GM21367 (cell line): ENCODE results near the gene TCTN1.
"Not testable (repeated sequence)": the region's sequence is repeated elsewhere in the genome, so short reads cannot be mapped to it uniquely, and the experiment has no call there.

Source experiments
- ATAC-seq: cut with Tn5 transposase; IDR thresholded peaks from one replicate; pipeline ENCODE4 v1.9.1; 2021; ENCODE audit not compliant: unreplicated experiment

TCTN1 gene

DNA sequence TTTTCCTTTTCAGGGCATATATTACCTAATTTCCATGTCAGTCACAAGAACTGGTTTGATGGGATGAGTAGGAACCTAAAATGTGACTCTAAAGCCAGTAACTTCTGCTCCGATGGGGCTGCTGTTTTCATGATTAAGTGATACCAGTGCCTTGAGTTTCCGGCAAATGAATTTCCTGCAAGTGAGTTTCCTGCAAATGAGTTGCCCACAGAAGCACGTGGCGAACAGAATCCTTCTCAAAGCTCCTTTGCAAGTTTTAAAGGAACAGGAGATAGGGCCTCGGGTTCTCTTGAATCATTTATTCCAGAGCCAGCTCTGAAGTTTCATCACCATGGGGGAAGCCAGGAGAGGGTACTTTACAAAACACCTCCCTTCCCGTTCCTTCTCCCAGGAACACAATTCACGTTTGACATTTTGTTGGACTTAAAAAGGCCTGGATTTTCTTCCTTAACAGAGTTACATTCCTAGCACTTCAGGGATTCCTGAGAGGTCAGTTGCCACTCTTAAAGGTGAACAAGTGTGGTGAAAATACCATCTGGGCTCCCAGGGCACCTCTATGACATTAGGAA, 28.6 kb upstream of the TCTN1 start:
- no peak for ATAC-seq

DNA sequence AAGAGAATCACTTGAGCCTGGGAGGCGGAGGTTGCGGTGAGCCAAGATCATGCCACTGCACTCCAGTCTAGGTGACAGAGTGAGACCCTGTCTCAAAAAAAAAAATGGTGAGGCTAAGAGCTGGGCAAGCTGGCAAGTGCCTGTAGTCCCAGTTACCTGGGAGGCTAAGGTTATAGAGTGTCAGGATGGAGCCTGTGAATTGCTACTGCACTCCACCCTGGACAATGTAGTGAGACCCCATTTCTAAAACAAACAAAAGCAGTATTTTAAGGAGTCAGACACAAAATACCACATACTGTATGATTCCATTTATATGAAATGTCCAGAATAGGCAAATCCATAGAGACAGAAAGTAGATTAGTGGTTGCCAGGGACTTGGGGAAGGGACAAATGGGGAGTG, 26.8 kb upstream of the TCTN1 start:
- ATAC-seq, result not testable (repeated sequence)

- no peak for ATAC-seq
Measured at GRCh38 chr12:110590059-110590458, 23.9 kb upstream of the TCTN1 start.

GRCh38 chr12:110590806-110591326, 23.1 kb upstream of the TCTN1 start:
- ATAC-seq, result peak; percentile 66

GRCh38 chr12:110591451-110592051, 22.4 kb upstream of the TCTN1 start:
- ATAC-seq, result no peak

DNA sequence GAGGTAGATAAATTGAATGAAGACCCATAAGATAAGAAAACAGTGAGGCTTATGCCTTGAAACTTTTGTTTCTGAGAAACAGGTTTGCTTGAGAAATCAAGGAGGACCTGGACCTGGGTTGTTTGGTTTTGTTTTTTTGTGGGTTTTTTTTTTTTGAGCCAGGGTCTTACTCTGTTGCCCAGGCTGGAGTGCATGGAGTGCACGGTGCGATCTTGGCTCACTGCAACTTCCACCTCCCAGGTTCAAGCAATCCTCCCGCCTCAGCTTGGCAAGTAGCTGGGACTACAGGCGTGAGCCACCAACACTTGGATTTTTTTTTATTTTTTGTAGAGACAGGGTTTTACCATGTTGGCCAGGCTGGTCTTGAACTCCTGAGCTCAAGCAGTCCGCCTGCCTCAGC, 21.9 kb upstream of the TCTN1 start:
- ATAC-seq, result no peak

- ATAC-seq, result not testable (repeated sequence)
Measured at GRCh38 chr12:110592919-110593318, 21.0 kb upstream of the TCTN1 start.

- no peak for ATAC-seq
Measured at GRCh38 chr12:110597885-110598284, 16.0 kb upstream of the TCTN1 start.

DNA sequence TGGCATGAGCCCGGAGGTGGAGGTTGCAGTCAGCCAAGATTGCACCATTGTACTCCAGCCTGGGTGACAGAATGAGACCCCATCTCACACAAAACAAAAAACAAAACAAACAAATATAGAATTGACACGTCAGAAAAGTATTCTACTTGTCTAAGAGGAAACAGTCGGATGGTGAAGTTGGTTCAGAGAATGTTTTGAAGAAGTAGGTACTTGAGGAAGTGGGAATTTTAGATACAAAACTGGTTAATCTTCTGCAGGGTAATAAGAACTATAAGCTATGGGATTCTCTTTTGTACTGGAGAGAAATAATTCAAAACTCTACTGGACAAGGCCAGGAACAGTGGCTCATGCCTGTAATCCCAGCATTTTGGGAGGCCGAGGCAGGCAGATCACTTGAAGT, 14.6 kb upstream of the TCTN1 start:
- no peak for ATAC-seq

DNA sequence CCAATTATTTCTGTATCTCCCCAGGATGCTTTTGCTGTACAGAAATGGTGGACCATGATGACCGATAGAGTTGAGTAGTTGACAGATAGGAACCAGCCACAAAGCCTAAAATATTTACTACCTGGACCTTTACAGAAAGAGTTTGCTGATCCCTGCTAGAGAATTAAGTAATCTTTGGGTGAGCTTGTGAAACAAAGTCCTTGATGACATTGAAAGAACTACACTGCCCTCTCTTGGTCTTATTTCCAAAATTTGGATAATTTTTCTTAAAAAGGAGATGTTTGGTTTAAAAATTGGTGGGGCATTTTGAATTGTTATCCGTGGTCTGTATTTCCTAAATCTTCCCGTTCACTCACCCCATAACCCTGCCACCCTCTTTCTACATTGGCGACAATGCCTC, 13.7 kb upstream of the TCTN1 start:
- no peak for ATAC-seq

- ATAC-seq, result not testable (repeated sequence)
Measured at GRCh38 chr12:110602085-110602814, 11.7 kb upstream of the TCTN1 start.

GRCh38 chr12:110606253-110606611, 7.7 kb upstream of the TCTN1 start:
- no peak for ATAC-seq

DNA sequence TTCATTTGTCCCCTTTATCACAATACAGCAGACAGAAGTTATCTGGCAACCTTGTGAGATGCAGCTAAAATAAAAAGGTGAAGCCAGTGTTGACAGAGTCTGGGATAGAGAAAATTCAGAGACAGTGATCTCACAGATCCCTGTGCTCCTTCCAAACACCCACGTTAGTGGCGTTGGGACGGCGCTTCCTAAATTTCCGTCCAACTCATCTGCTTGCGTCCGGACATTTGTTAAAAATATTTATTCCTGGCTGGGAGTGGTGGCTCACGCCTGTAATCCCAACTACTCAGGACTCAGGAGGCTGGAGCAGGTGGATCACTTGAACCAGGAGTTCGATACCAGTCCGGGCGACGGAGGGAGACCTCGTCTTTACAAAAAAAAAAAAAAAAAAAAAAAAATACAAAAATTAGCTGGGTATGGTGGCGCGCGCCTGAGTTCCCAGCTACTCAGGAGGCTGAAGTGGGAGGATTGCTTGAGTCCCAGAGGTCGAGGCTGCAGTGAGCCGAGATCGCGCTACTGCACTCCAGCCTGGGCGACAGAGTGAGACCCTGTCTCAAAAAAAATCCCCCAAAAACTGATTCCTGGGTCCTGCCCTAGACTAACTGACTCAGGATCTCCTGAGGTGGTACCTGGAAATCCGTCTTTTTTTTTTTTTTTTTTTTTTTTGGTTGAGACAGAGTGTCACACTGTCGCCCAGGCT, 708 bp upstream of the TCTN1 start:
- ATAC-seq, result no peak

- no peak for ATAC-seq
Measured at GRCh38 chr12:110615171-110615570, 1.2 kb downstream of the TCTN1 start.

- no peak for ATAC-seq
Measured at GRCh38 chr12:110616471-110617115, 2.7 kb downstream of the TCTN1 start.

- no peak for ATAC-seq
Measured at GRCh38 chr12:110619534-110619953, 5.6 kb downstream of the TCTN1 start.

DNA sequence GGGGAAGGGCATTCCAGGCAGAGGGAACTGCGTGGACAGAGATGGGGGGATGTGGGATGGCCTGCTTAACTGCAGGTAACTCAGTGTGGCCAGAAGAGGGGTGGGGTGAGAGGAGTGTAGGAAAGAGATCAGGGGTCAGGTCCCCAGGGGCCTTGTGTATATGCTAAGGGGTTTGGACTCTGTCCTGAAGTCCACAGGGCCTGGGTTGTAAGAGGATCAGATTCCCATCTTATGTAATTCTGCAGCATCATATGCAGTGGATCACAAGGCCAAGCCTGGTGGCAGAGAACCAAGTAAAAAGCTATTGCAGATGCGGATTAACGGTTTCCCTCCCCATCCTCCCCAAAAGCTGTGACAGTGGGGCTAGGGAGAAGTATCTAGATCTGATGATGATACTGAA, 8.7 kb downstream of the TCTN1 start:
- ATAC-seq, result no peak

GRCh38 chr12:110627500-110628195, 13.7 kb downstream of the TCTN1 start:
- no peak for ATAC-seq

DNA sequence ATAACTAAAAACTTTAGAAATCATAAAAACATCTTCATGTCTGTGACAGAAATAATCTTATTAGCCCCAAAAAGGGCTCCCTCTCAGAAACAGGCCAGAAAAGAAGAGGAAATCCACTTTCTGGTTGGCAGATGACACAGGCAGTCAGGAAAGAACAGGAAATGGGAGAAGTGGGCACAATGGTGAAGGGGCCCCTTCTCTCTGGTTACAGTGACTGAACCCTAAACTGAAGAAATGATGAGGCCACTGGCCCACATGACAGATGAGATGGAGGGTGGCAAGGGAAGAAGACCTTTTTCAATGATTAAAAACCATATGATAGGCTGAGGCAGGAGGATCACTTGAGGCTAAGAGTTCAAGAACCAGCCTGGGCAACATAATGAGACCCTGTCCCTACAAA, 21.1 kb downstream of the TCTN1 start:
- ATAC-seq, result no peak

DNA sequence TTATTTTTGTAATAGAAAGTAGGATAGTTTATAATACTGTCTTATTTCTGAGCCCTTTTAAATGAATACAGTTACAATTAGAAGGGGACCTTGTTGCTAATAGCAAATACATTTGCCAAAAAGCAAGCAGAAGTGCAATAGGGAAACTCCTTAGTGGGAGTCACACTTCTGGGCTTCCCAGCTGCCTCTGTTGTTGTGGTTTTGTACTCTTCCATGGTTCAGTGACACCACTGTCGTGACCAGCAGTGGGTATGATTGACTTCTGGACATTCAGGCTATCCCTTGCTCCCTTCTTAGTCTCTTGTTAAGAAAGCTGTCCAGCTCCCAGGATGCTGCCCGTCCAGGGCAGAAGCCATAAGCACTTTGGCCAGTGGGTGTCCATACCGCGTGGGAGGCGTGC, 22.6 kb downstream of the TCTN1 start:
- no peak for ATAC-seq
